ENCODE data around the gene MAD1L1.

MAD1L1 gene

DNA sequence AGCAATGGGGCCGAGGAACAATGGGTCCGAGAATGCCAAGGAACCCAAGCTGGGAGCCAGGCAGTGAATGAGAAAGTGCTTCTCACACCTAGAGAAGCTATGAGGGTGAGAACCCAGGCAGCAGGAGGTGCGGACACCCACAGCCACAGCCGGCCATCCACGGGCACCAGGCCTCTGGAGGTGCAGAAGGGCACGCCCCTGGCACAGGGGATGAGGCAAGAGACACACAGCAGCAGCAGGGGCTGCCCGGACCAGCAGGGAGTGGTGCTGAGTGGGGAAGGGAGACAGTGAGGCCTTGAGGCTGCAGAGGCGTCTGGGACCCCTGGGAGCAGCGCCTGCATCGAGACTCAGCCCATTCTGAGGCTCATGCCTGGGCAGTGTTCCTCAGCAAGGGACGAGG is 135.3 kb downstream of the MAD1L1 start:
- H3K27me3 ChIP-seq (ENCODE audit: control insufficient read depth, low read length): no peaks in the 10 kb centered on the region
- H3K27ac ChIP-seq (ENCODE audit: low read depth, low read length): no peak overlapping the region
- no peak overlapping the region for H3K4me2 ChIP-seq (ENCODE audit: low read length)
- H3K79me2 ChIP-seq (ENCODE audit: control insufficient read depth, low read length): peaks cover 33% of the 10 kb centered on the region
- H3K9me2 ChIP-seq (replicated peaks; ENCODE audit: control insufficient read depth, low read length): no peaks in the 10 kb centered on the region
- peaks cover 15% of the 10 kb centered on the region for H3F3A ChIP-seq (ENCODE audit: control insufficient read depth, insufficient read depth)
- H3K4me3 ChIP-seq (ENCODE audit: low read length): no peak overlapping the region
- no peak for TF ChIP-seq EZH2phosphoT487 (IDR thresholded peaks at IDR 0.05; ENCODE audit: borderline replicate concordance, low read length)
- TF ChIP-seq, protein P1, sequence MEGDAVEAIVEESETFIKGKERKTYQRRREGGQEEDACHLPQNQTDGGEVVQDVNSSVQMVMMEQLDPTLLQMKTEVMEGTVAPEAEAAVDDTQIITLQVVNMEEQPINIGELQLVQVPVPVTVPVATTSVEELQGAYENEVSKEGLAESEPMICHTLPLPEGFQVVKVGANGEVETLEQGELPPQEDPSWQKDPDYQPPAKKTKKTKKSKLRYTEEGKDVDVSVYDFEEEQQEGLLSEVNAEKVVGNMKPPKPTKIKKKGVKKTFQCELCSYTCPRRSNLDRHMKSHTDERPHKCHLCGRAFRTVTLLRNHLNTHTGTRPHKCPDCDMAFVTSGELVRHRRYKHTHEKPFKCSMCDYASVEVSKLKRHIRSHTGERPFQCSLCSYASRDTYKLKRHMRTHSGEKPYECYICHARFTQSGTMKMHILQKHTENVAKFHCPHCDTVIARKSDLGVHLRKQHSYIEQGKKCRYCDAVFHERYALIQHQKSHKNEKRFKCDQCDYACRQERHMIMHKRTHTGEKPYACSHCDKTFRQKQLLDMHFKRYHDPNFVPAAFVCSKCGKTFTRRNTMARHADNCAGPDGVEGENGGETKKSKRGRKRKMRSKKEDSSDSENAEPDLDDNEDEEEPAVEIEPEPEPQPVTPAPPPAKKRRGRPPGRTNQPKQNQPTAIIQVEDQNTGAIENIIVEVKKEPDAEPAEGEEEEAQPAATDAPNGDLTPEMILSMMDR (IDR thresholded peaks at IDR 0.05; ENCODE audit: low read depth, low read length, poor library complexity, severe bottlenecking): no peak
- H3K36me3 ChIP-seq (ENCODE audit: control insufficient read depth, low read length): peaks cover 3% of the 10 kb centered on the region; the same call in 1 of the 2 replicates
- H3K9me3 ChIP-seq (ENCODE audit: control insufficient read depth, insufficient read depth, low read length): no peaks in the 10 kb centered on the region
- peaks cover 40% of the 10 kb centered on the region for H3K4me1 ChIP-seq (ENCODE audit: control insufficient read depth, low read length)
- H4K20me1 ChIP-seq (ENCODE audit: control insufficient read depth, insufficient read depth, low read depth, low read length): no peaks in the 10 kb centered on the region

DNA sequence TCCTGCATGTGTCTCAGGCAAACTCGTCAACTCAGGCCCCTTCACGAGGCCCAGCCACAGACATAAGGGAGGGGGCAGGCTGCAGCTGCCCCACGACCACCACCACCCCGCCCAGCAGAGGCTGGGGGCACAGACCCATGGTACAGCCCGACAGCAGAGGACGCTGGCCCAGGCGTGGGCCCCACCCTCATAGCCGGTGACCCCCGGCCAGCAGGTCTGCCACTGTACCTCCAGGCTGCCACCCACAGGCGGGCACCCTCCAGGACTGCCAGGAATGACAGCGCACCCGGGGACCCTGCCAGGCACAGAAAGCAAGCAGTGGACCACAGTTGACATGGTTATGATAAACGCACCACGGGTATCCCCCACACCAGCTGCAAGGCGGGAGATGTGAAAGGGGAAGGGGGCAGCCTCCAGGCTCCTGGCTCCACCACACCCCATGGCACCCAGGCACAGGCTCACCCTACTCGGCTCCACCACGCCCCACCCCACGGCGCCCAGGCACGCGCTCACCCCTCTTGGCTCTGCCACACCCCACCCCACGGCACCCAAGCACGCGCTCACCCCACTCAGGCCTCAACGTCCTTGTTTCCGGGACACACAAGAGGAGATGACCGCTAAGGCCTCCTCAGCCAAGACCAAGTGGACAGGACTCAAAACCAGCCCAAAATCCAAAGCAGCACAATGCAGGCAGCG is 135.9 kb downstream of the MAD1L1 start:
- TF ChIP-seq, protein P1 (IDR thresholded peaks at IDR 0.05; ENCODE audit: low read depth, low read length, poor library complexity, severe bottlenecking): no peak
- TF ChIP-seq EZH2phosphoT487 (IDR thresholded peaks at IDR 0.05; ENCODE audit: borderline replicate concordance, low read length): no peak
- Histone ChIP-seq H3K4me2 (ENCODE audit: low read length) (no peak overlapping the region), H3K4me3 (ENCODE audit: low read length) (no peak overlapping the region), H3F3A (ENCODE audit: control insufficient read depth, insufficient read depth) (peaks cover 15% of the 10 kb centered on the region), H4K20me1 (ENCODE audit: control insufficient read depth, insufficient read depth, low read depth, low read length) (no peaks in the 10 kb centered on the region), H3K4me1 (ENCODE audit: control insufficient read depth, low read length) (peaks cover 38% of the 10 kb centered on the region), H3K27me3 (ENCODE audit: control insufficient read depth, low read length) (no peaks in the 10 kb centered on the region), H3K79me2 (ENCODE audit: control insufficient read depth, low read length) (peaks cover 29% of the 10 kb centered on the region), H3K27ac (ENCODE audit: low read depth, low read length) (no peak overlapping the region), H3K9me3 (ENCODE audit: control insufficient read depth, insufficient read depth, low read length) (no peaks in the 10 kb centered on the region), H3K36me3 (ENCODE audit: control insufficient read depth, low read length) (0 out of 2 replicates have a peak, but pooled peaks cover 3% of the 10 kb centered on the region), H3K9me2 (replicated peaks; ENCODE audit: control insufficient read depth, low read length) (no peaks in the 10 kb centered on the region)

DNA sequence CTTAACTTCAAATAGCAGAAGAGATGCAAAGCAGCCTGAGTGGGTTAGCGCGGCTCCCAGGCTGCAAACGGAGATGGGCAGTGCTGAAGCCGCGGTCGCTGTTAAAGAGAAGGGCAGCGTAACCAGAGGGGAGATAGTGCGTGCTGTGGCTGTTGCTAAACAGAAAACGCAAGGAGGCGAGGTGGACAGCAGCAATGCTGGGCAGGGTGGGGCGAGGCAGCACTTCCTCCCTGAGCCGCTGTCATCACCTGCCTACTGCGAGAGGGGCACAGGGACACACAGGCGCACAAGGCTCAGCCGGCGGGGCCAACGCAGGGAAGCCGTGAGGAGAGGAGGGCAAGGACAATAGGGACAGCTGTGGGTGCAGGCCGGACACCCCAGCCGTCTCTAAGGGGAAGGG is 137.3 kb downstream of the MAD1L1 start:
- Histone ChIP-seq H4K20me1 (ENCODE audit: control insufficient read depth, insufficient read depth, low read depth, low read length) (no peaks in the 10 kb centered on the region), H3K27me3 (ENCODE audit: control insufficient read depth, low read length) (no peaks in the 10 kb centered on the region), H3K4me1 (ENCODE audit: control insufficient read depth, low read length) (peaks cover 24% of the 10 kb centered on the region), H3K9me3 (ENCODE audit: control insufficient read depth, insufficient read depth, low read length) (no peaks in the 10 kb centered on the region), H3K4me2 (ENCODE audit: low read length) (no peak overlapping the region), H3K36me3 (ENCODE audit: control insufficient read depth, low read length) (0 out of 2 replicates have a peak, but pooled peaks cover 3% of the 10 kb centered on the region), H3K79me2 (ENCODE audit: control insufficient read depth, low read length) (peaks cover 24% of the 10 kb centered on the region), H3F3A (ENCODE audit: control insufficient read depth, insufficient read depth) (peaks cover 11% of the 10 kb centered on the region), H3K27ac (ENCODE audit: low read depth, low read length) (no peak overlapping the region), H3K9me2 (replicated peaks; ENCODE audit: control insufficient read depth, low read length) (no peaks in the 10 kb centered on the region), H3K4me3 (ENCODE audit: low read length) (no peak overlapping the region)
- TF ChIP-seq EZH2phosphoT487 (IDR thresholded peaks at IDR 0.05; ENCODE audit: borderline replicate concordance, low read length): no peak
- TF ChIP-seq, protein P1 (IDR thresholded peaks at IDR 0.05; ENCODE audit: low read depth, low read length, poor library complexity, severe bottlenecking): no peak
